Keratinocyte (primary cell): ENCODE data around the gene ADRA1B. TPM values are rescaled to one million over a fixed set of nuclear protein-coding genes. Genes with fewer than 3 reads are reported as not detected.
A peak's percentile ranks its signal among the peaks of the same experiment; 100 is the strongest.
"Not testable (repeated sequence)": the region's sequence is repeated elsewhere in the genome, so short reads cannot be mapped to it uniquely, and the experiment has no call there.

Source experiments
- DNase-seq: peaks from one replicate; pipeline ENCODE4 v3.0.0-alpha.2; 2011; ENCODE audit warnings: low read depth, missing footprints, low spot score
- FAIRE-seq: peaks from 2 replicates; lab custom pipeline; 2011; peaks lifted over from hg19 to GRCh38; lab: Jason Lieb, UNC
- H2AFZ ChIP-seq: 2 replicates; pipeline ENCODE4 v1.6.0; 2012; ENCODE audit warnings: low read length, control low read depth, inconsistent platforms; ENCODE audit not compliant: control insufficient read depth
- H3K27ac ChIP-seq: 2 replicates; pipeline ENCODE4 v1.5.1; 2011; ENCODE audit warnings: low read length; ENCODE audit not compliant: control insufficient read depth, insufficient read depth
- H3K27me3 ChIP-seq: 3 replicates; pipeline ENCODE4 v1.6.0; 2011; ENCODE audit warnings: low read length; ENCODE audit not compliant: control insufficient read depth, insufficient read depth; ENCODE audit errors: extremely low read depth
- H3K36me3 ChIP-seq, 2 experiments: 2 replicates in 1 of 2; 3 replicates in 1 of 2; pipeline ENCODE4 v1.5.1; 2011; ENCODE audit warnings: low read length in 2 of 2, mild to moderate bottlenecking in 1 of 2; ENCODE audit not compliant: control insufficient read depth in 2 of 2, insufficient read depth in 2 of 2; ENCODE audit errors: extremely low read depth in 1 of 2
- H3K4me1 ChIP-seq: 3 replicates; pipeline ENCODE4 v1.5.1; 2011; ENCODE audit warnings: low read length; ENCODE audit not compliant: control insufficient read depth, insufficient read depth; ENCODE audit errors: extremely low read depth
- H3K4me2 ChIP-seq: 3 replicates; pipeline ENCODE4 v1.6.0; 2011; ENCODE audit warnings: low read depth, low read length; ENCODE audit not compliant: control insufficient read depth, insufficient read depth; ENCODE audit errors: extremely low read depth
- H3K4me3 ChIP-seq, 3 experiments: fragments of 200-600 bp in 1 of 3; sonication (generic) in 1 of 3; 2 replicates in 2 of 3; 3 replicates in 1 of 3; pipeline ENCODE4 v1.5.1; 2011 to 2016; ENCODE audit warnings: low read length in 3 of 3, mild to moderate bottlenecking in 3 of 3, control low read depth in 2 of 3, inconsistent platforms in 1 of 3, low read depth in 1 of 3, mixed read lengths in 1 of 3, mixed run types in 1 of 3, moderate library complexity in 1 of 3; ENCODE audit not compliant: control insufficient read depth in 2 of 3, insufficient read depth in 2 of 3; ENCODE audit errors: extremely low read depth in 1 of 3
- H3K79me2 ChIP-seq: 2 replicates; pipeline ENCODE4 v1.6.0; 2012; ENCODE audit warnings: low read length; ENCODE audit not compliant: control insufficient read depth, insufficient read depth
- H3K9ac ChIP-seq: 3 replicates; pipeline ENCODE4 v1.6.0; 2011; ENCODE audit warnings: low read length; ENCODE audit not compliant: control insufficient read depth, insufficient read depth; ENCODE audit errors: extremely low read depth
- H3K9me1 ChIP-seq: 3 replicates; pipeline ENCODE4 v1.6.0; 2011; ENCODE audit warnings: low read length; ENCODE audit not compliant: control insufficient read depth, insufficient read depth; ENCODE audit errors: extremely low read depth
- H3K9me3 ChIP-seq: 2 replicates; pipeline ENCODE4 v1.5.1; 2012; ENCODE audit warnings: low read depth, low read length; ENCODE audit not compliant: control insufficient read depth
- H4K20me1 ChIP-seq: 3 replicates; pipeline ENCODE4 v1.6.0; 2011; ENCODE audit warnings: low read length; ENCODE audit not compliant: control insufficient read depth, insufficient read depth; ENCODE audit errors: extremely low read depth
- CTCF ChIP-seq, 3 experiments: IDR thresholded peaks in 1 of 3; conservative IDR thresholded peaks in 1 of 3; optimal IDR thresholded peaks in 1 of 3; 2 replicates in 2 of 3; 3 replicates in 1 of 3; pipeline versions ENCODE3 to v1.5.1; 2011; ENCODE audit warnings: low read length in 3 of 3, mild to moderate bottlenecking in 3 of 3, moderate library complexity in 2 of 3, control low read depth in 1 of 3, inconsistent platforms in 1 of 3; ENCODE audit not compliant: insufficient read depth in 2 of 3; ENCODE audit errors: extremely low read depth in 1 of 3
- EZH2 ChIP-seq: IDR thresholded peaks from one replicate; pipeline ENCODE4 v1.6.1; 2012; ENCODE audit warnings: inconsistent platforms, mild to moderate bottlenecking, low read length, moderate library complexity
- dilution Hi-C: fragments of 300-500 bp; cut with MboI; formaldehyde crosslinking; loops from one replicate; pipeline ENCODE4 v1.7.0; 2020; ENCODE audit warnings: low sequenced_read_pairs; ENCODE audit not compliant: extremely low pct_ligation_motif_present
- polyA plus RNA-seq, 5 experiments: library from polyadenylated mRNA; depleted of rRNA in 3 of 5; stranded (reverse) in 3 of 5; stranded (forward) in 1 of 5; unstranded in 1 of 5; fragments of >200 nt; gene quantifications; 1 replicate in 1 of 5; 2 replicates in 3 of 5; 3 replicates in 1 of 5; pipeline versions ENCODE4 v1.2.1 to v1.2.3, GENCODE V29; 2011 to 2012; ENCODE audit warnings: missing spikeins in 2 of 5, low read depth in 1 of 5, low replicate concordance in 1 of 5

The ADRA1B gene
- polyA plus RNA-seq, 1 donor (not counting 4 experiments of a cell fraction or from before 2014, with no cell fraction given) = 0.18 TPM

- peak overlapping the region; percentile 46 for H3K4me2 ChIP-seq
- DNase-seq = no peak
- no peak overlapping the region for H3K27ac ChIP-seq
- H3K9me1 ChIP-seq = no peaks in the 10 kb centered on the region
- H4K20me1 ChIP-seq = no peaks in the 10 kb centered on the region
- H3K4me1 ChIP-seq = peaks cover 15% of the 10 kb centered on the region
- H3K9me3 ChIP-seq = no peaks in the 10 kb centered on the region
- no peaks in the 10 kb centered on the region for H3K27me3 ChIP-seq
- TF ChIP-seq CTCF (optimal IDR thresholded peaks at IDR 0.05 in 1 of 3, IDR thresholded peaks at IDR 0.05 in 1 of 3, conservative IDR thresholded peaks at IDR 0.05 in 1 of 3; ENCODE audit: extremely low read depth in 1 of 3, insufficient read depth in 2 of 3, low read length in 3 of 3) (no peak), EZH2 (no peak)
- H2AFZ ChIP-seq = no peak overlapping the region
- peaks cover 46% of the 10 kb centered on the region for H3K79me2 ChIP-seq
- no peak for FAIRE-seq
- dilution Hi-C loops = no loop called here
- H3K4me3 ChIP-seq = no peak overlapping the region
- H3K9ac ChIP-seq = no peak overlapping the region
- H3K36me3 ChIP-seq = peaks cover 8 to 9% of the 10 kb centered on the region in 2 experiments
These were observed 95.2 kb downstream of the ADRA1B start for GRCh38 chr5:160011471-160011870.

GRCh38 chr5:160014197-160014596 lies 97.9 kb downstream of the ADRA1B start:
- peaks cover 8 to 11% of the 10 kb centered on the region in 2 experiments for H3K36me3 ChIP-seq
- H2AFZ ChIP-seq, DNase-seq, H3K4me2 ChIP-seq, H3K9ac ChIP-seq, H3K9me1 ChIP-seq, H3K4me3 ChIP-seq, H3K27ac ChIP-seq, FAIRE-seq, H3K9me3 ChIP-seq, H4K20me1 ChIP-seq, dilution Hi-C loops, H3K27me3 ChIP-seq: not testable (repeated sequence)
- peaks cover 15% of the 10 kb centered on the region for H3K4me1 ChIP-seq
- H3K79me2 ChIP-seq = peaks cover 43% of the 10 kb centered on the region
